Trophoblast cell (in vitro differentiated cells and primary cell): Measurements from ENCODE around the gene ELP4.

ENCODE experiments used
- DNase-seq, 2 donors: peaks; one replicate each; pipeline ENCODE4 v3.0.0-alpha.2; 2016
- H2AFZ ChIP-seq: 2 replicates; pipeline ENCODE4 v1.6.1; 2013; ENCODE audit warnings: low read length, moderate library complexity, mild to moderate bottlenecking; ENCODE audit not compliant: insufficient read depth, poor library complexity
- H2AK5ac ChIP-seq: 2 replicates; pipeline ENCODE4 v1.6.1; 2013; ENCODE audit warnings: mild to moderate bottlenecking, low read length
- H2BK120ac ChIP-seq: 2 replicates; pipeline ENCODE4 v1.6.1; 2013; ENCODE audit warnings: low read length, mild to moderate bottlenecking, moderate library complexity; ENCODE audit not compliant: insufficient read depth, poor library complexity
- H2BK12ac ChIP-seq: 2 replicates; pipeline ENCODE4 v1.6.1; 2013; ENCODE audit warnings: mild to moderate bottlenecking, low read length, moderate library complexity
- H2BK5ac ChIP-seq: 2 replicates; pipeline ENCODE4 v1.6.1; 2013; ENCODE audit warnings: low read length, low read depth, moderate library complexity, mild to moderate bottlenecking; ENCODE audit not compliant: poor library complexity
- H3K14ac ChIP-seq: 2 replicates; pipeline ENCODE4 v1.6.1; 2013; ENCODE audit warnings: mild to moderate bottlenecking, low read length
- H3K18ac ChIP-seq: 2 replicates; pipeline ENCODE4 v1.6.1; 2013; ENCODE audit warnings: mild to moderate bottlenecking, low read length
- H3K23ac ChIP-seq: 2 replicates; pipeline ENCODE4 v1.6.1; 2013; ENCODE audit warnings: low read length
- H3K27ac ChIP-seq: 2 replicates; pipeline ENCODE4 v1.5.1; 2013; ENCODE audit warnings: low read depth, mild to moderate bottlenecking, inconsistent platforms, low read length, moderate library complexity
- H3K27me3 ChIP-seq: 2 replicates; pipeline ENCODE4 v1.6.1; 2013; ENCODE audit warnings: inconsistent platforms, mild to moderate bottlenecking, low read length, moderate library complexity; ENCODE audit not compliant: insufficient read depth
- H3K36me3 ChIP-seq, 2 experiments: 1 replicate in 1 of 2; 2 replicates in 1 of 2; pipeline ENCODE4 v1.6.1; 2013; ENCODE audit warnings: low read length in 2 of 2, mild to moderate bottlenecking in 2 of 2, moderate library complexity in 1 of 2; ENCODE audit not compliant: insufficient read depth in 2 of 2, control insufficient read depth in 1 of 2
- H3K4ac ChIP-seq: 2 replicates; pipeline ENCODE4 v1.6.1; 2013; ENCODE audit warnings: low read depth, mild to moderate bottlenecking, low read length, moderate library complexity
- H3K4me1 ChIP-seq, 2 experiments: 1 replicate in 1 of 2; 2 replicates in 1 of 2; pipeline ENCODE4 v1.6.1; 2013; ENCODE audit warnings: low read length in 2 of 2, mild to moderate bottlenecking in 2 of 2, moderate library complexity in 1 of 2; ENCODE audit not compliant: insufficient read depth in 2 of 2, control insufficient read depth in 1 of 2
- H3K4me2 ChIP-seq: 2 replicates; pipeline ENCODE4 v1.6.1; 2013; ENCODE audit warnings: inconsistent platforms, mild to moderate bottlenecking, low read length, moderate library complexity
- H3K4me3 ChIP-seq: 2 replicates; pipeline ENCODE4 v1.5.1; 2013; ENCODE audit warnings: mild to moderate bottlenecking, low read depth, low read length, inconsistent platforms
- H3K79me1 ChIP-seq: one replicate; pipeline ENCODE4 v1.6.1; 2013; ENCODE audit warnings: low read length
- H3K79me2 ChIP-seq: 2 replicates; pipeline ENCODE4 v1.6.1; 2013; ENCODE audit warnings: low read length, mild to moderate bottlenecking; ENCODE audit not compliant: control insufficient read depth, insufficient read depth, poor library complexity
- H3K9ac ChIP-seq: 2 replicates; pipeline ENCODE4 v1.6.1; 2013; ENCODE audit warnings: mild to moderate bottlenecking, low read length
- H3K9me3 ChIP-seq: 2 replicates; pipeline ENCODE4 v1.6.1; 2013; ENCODE audit warnings: low read depth, mild to moderate bottlenecking, control low read depth, inconsistent platforms, low read length; ENCODE audit not compliant: insufficient read depth
- H4K12ac ChIP-seq: 2 replicates; pipeline ENCODE4 v1.6.1; 2013; ENCODE audit warnings: low read depth, mild to moderate bottlenecking, low read length, moderate library complexity
- H4K8ac ChIP-seq: 2 replicates; pipeline ENCODE4 v1.6.1; 2013; ENCODE audit warnings: low read depth, mild to moderate bottlenecking, low read length, moderate library complexity
- H4K91ac ChIP-seq: one replicate; pipeline ENCODE4 v1.6.1; 2013; ENCODE audit warnings: low read depth, mild to moderate bottlenecking, low read length, moderate library complexity
- WGBS: extraction: QIAGEN DNeasy Blood & Tissue Kit; methylation state at CpG from one replicate; pipeline ENCODE4 v1.1.7; 2013; ENCODE audit warnings: missing lambda C conversion rate; ENCODE audit not compliant: insufficient read length, insufficient coverage; ENCODE audit errors: extremely low coverage; 5-methylcytosine and 5-hydroxymethylcytosine counted together

The ELP4 gene

DNA sequence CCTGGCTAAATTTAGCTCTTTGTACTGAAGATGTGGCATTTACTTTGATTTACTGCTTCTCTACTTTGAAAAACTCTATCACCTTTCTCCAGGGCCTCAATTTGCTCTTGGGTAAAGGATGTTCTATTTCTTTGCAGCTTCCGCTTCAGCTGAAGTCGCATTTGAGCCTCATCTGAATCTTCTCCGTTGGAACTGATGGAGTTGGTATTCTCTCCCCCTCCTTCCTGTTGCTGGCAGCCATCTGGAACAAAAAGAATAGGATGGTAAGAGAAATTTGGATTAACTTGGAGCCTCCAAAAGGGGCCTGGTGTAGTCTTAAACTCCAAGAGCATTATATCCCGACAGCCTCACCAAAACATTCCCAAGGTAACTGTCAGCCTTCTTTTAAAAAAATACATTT is 285.0 kb downstream of the ELP4 start:
- no peak overlapping the region for H4K8ac ChIP-seq
- H2AFZ ChIP-seq = no peak overlapping the region
- H3K4me2 ChIP-seq = no peak overlapping the region
- no peak overlapping the region for H2BK5ac ChIP-seq
- no peak overlapping the region for H3K27ac ChIP-seq
- H3K4me1 ChIP-seq = peaks cover 3 to 7% of the 10 kb centered on the region in 2 experiments
- no peaks in the 10 kb centered on the region for H3K36me3 ChIP-seq
- no peak overlapping the region for H2AK5ac ChIP-seq
- H2BK12ac ChIP-seq = no peak overlapping the region
- H3K18ac ChIP-seq = no peak overlapping the region
- no peak overlapping the region for H3K4me3 ChIP-seq
- WGBS = no CpG with 5 or more reads among the region's 4 CpGs
- H4K12ac ChIP-seq = no peak overlapping the region
- peaks cover 47% of the 10 kb centered on the region for H3K27me3 ChIP-seq
- H3K4ac ChIP-seq = no peak overlapping the region
- H3K79me2 ChIP-seq = no peaks in the 10 kb centered on the region
- no peak overlapping the region for H2BK120ac ChIP-seq
- no peak overlapping the region for H3K23ac ChIP-seq
- H3K79me1 ChIP-seq = no peaks in the 10 kb centered on the region
- no peak for DNase-seq
- no peak overlapping the region for H3K14ac ChIP-seq
- H4K91ac ChIP-seq = no peak overlapping the region
- H3K9me3 ChIP-seq = peaks cover 6% of the 10 kb centered on the region
- H3K9ac ChIP-seq = no peak overlapping the region

DNA sequence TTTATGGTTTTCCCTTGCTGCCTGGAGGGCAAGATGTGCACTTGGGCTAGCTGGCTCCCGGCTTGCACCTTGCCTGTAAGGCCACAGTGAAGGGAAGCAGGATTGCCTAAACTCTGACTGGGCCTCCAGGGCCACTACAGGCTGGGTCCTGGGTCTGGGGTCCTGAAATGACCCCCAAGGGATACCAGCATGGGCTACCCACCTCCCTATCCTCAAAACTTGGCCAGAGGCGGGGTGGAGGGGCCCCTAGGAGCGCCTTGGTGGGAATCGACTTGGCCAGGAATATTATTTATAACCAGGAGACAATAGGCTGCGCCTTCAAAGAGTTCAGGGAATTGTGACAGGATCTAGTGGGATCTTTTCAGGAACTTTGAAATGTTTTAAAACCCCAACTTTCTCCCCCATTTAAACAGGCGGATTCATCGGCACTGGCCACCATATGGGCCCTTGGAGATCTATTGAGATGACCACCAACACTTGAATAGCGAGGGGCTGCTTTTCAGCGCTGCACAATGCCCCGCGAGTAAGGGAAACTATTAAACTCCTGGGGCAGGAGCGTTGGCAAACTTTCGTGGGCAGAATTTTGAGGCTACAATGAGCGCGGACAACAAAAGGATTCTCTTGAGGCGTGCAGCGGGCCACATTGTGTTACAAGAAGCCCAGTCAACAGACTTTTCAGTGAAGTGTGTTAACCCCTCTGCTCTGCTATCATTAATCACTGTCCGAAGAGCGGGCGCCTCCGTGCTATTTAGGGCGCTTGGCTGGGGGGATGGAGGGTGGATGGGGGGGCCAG is 286.3 kb downstream of the ELP4 start:
- no CpG with 5 or more reads among the region's 22 CpGs for WGBS
- Histone ChIP-seq H3K4me3 (no peak overlapping the region), H4K91ac (no peak overlapping the region), H3K23ac (no peak overlapping the region), H3K27me3 (peaks cover 59% of the 10 kb centered on the region), H3K14ac (no peak overlapping the region), H3K4me2 (no peak overlapping the region), H3K4ac (no peak overlapping the region), H2BK120ac (no peak overlapping the region), H4K12ac (no peak overlapping the region), H3K9ac (no peak overlapping the region), H2AK5ac (no peak overlapping the region), H3K9me3 (peaks cover 8% of the 10 kb centered on the region), H3K36me3 (no peaks in the 10 kb centered on the region), H2BK5ac (no peak overlapping the region), H3K18ac (no peak overlapping the region), H2BK12ac (no peak overlapping the region), H3K4me1 (peaks cover 3 to 7% of the 10 kb centered on the region in 2 experiments), H4K8ac (no peak overlapping the region), H3K79me1 (no peaks in the 10 kb centered on the region), H3K79me2 (no peaks in the 10 kb centered on the region), H2AFZ (no peak overlapping the region), H3K27ac (no peak overlapping the region)
- DNase-seq = no peak

DNA sequence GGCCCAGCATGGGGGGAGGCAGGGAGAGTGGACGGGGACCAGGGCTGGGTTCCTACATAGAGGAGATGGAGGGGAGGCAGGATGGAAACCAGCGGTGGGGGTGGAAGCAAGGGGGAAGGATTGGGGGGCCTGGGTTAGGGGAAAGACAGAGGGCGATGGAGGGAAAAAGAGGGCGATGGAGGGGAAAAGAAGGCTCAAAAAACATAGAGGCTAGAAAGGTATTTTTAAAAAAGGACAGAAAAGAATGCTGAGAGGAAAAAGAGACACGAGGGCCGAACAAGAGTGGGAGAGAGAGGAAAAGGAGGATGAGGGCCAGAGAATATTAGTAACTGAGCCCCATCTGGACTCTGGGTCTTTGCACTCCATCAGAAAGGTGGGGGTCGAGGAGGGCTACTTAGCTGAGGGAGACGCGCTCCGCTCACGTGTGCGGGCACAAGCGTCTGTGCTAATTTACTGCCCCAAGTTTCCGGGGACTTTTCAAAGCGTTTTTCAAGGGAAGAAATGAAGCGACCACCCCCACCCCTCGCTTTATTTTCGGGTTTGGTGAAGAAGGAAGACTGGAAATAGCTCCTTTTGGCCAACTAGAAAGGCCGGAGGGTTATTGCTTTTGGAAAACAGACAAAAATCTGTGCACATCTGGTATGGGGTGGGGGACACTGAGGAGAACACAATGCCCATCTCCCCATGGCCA is 287.1 kb downstream of the ELP4 start:
- Histone ChIP-seq H3K4ac (no peak overlapping the region), H3K18ac (no peak overlapping the region), H2BK120ac (no peak overlapping the region), H3K4me1 (peaks cover 3 to 7% of the 10 kb centered on the region in 2 experiments), H3K23ac (no peak overlapping the region), H3K14ac (no peak overlapping the region), H2AFZ (no peak overlapping the region), H4K12ac (no peak overlapping the region), H3K79me1 (no peaks in the 10 kb centered on the region), H4K8ac (no peak overlapping the region), H2BK12ac (no peak overlapping the region), H3K4me2 (no peak overlapping the region), H2AK5ac (no peak overlapping the region), H3K27ac (no peak overlapping the region), H3K79me2 (no peaks in the 10 kb centered on the region), H3K4me3 (no peak overlapping the region), H2BK5ac (no peak overlapping the region), H3K9me3 (peaks cover 8% of the 10 kb centered on the region), H3K27me3 (peaks cover 66% of the 10 kb centered on the region), H3K9ac (no peak overlapping the region), H4K91ac (no peak overlapping the region), H3K36me3 (no peaks in the 10 kb centered on the region)
- WGBS = no CpG with 5 or more reads among the region's 19 CpGs
- DNase-seq = no peak

DNA sequence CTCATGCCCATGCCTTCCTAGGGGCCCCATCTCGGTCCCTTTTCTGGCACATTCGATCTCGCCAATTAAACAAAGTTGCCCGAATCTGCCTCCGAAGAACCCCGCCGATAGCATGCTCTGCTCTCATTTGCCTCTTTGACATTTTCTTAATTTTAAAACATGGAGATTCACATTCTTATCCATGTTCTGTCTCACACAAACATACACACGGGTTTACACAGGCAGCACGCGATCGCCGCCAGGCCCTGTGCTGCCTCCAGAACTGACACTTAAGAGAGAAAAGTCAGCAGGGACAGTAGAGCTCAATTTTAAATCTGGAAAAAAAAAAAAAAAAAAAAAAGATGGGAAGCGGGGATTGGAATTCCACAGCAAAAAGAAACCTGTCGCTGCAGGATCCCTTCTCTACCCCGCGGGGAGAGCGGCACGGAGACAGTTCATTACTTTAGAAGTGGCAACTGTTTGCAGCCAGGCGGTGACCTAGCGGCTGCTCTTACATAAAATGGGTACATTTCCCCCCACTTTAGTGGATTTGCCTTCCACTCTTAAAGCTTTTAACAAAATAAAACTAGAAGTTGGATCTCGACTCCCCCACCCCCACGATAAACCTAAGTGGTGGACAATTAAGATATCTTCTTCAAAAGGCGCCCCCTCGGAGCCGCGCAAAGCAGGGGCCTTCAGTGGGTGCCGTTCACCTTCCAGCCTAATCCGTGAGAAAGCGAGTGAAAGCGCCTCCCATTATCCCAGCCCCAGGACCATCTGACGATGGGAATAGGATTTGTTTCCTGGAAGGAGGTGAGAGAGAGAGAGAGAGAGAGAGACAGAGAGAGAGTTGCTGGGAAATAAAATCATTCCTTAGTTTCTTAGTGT is 287.9 kb downstream of the ELP4 start:
- WGBS = no CpG with 5 or more reads among the region's 31 CpGs
- Histone ChIP-seq H3K9me3 (peaks cover 8% of the 10 kb centered on the region), H3K14ac (no peak overlapping the region), H4K91ac (no peak overlapping the region), H3K4me1 (peaks cover 3 to 7% of the 10 kb centered on the region in 2 experiments), H3K27ac (no peak overlapping the region), H2AK5ac (no peak overlapping the region), H3K79me1 (no peaks in the 10 kb centered on the region), H3K4me2 (no peak overlapping the region), H3K23ac (no peak overlapping the region), H4K12ac (no peak overlapping the region), H2BK5ac (no peak overlapping the region), H4K8ac (no peak overlapping the region), H3K18ac (no peak overlapping the region), H2BK120ac (no peak overlapping the region), H2BK12ac (no peak overlapping the region), H3K4me3 (no peak overlapping the region), H3K9ac (no peak overlapping the region), H3K27me3 (peaks cover 66% of the 10 kb centered on the region), H3K4ac (no peak overlapping the region), H3K36me3 (no peaks in the 10 kb centered on the region), H3K79me2 (no peaks in the 10 kb centered on the region), H2AFZ (no peak overlapping the region)
- DNase-seq = no peak
